HG03280 (cell line): ENCODE measurements around the gene UFSP2.

Experiments used
- ATAC-seq: cut with Tn5 transposase; IDR thresholded peaks from one replicate; pipeline ENCODE4 v1.9.1; 2021; ENCODE audit warnings: mild to moderate bottlenecking, moderate library complexity; ENCODE audit not compliant: unreplicated experiment

Gene UFSP2

GRCh38 chr4:185426960-185427688, 1.4 kb upstream of the UFSP2 start:
- no peak for ATAC-seq

DNA sequence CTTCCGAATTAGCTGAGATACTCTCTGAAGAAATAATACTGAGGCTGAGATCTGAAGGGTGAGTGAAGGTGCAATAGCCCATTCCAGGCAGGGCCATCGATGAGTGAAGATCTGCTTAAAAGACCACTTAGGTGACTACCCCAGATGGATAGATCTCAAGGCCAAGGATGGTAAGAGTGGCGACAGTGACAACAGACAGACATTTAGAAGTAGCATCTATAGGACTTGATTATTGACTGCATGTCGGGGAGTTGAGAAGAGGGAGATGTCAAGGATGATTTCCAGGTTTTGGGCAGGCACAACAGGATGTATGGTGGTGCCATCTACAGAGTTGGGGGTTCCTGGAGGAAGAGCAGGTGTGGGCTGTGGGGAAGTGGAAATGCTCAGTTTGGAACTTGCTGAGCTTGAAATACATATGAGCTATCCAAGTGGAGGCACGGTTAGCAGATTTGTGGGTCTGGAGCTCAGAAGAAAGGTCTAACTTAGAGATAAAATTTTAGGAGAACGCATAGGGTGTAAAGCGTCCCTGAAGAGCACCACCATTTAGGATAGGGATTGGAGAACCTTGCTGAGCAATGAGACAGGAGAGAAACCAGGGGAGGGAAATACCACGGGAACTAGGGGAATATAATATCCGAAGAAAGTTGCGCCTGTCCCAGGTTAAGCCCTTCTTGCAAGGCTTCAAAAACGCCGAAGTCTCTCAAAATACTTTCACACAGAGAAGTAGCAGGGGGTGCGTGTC, 688 bp downstream of the UFSP2 start:
- ATAC-seq: no peak

DNA sequence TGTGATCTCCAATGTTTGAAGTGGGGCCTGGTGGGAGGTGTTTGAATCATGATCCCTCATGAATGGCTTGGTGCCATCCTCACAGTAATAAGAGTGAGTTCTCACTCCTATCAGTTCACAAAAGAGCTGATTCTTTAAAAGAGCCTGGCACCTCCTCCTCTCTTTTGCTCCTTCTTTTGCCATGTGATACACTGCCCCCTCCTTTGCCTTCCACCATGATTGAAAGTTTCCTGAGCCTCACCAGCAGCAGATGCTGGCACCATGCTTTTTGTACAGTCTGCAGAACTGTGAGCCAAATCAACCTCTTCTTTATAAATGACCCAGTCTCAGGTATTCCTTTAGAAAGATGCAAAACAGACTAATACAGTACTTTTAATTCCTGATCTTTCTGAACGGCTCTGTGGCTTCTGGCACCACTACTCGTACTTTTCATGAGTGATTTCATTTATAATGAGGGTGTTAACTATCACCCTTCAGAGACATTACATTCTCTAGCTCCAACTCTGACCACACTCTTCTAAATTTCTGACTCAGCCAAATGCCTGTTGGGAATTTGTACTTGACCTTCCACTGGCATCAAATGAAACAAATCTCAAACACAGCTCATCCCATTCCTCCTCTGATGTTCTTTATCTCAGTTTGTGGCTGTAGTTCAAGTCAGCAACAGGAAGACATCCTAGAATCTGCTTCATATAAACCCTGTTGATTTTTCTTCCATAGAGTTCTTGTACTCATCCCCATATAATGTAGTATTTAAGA, 4.2 kb downstream of the UFSP2 start:
- ATAC-seq: no peak

- no peak for ATAC-seq
These were observed 8.8 kb downstream of the UFSP2 start for GRCh38 chr4:185416955-185417354.

DNA sequence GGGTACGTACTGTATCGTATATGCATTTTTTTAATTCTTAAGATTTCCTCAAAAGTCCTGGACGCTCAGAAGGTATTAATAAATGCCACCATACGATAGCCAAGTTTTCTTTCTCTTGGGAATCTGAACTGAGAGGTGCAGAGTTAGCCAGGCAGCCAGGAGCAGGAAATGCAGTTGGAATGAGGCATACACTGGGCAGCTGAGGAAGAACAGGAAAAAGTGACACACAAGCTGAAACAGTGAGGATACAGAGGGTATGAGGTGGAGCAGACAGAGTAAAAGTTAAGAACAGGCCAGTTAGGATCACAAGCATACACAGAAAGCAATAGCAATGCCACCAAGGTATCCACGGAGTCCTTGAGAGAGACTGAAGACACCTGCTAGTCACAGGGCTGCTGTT, 13.4 kb downstream of the UFSP2 start:
- no peak for ATAC-seq

DNA sequence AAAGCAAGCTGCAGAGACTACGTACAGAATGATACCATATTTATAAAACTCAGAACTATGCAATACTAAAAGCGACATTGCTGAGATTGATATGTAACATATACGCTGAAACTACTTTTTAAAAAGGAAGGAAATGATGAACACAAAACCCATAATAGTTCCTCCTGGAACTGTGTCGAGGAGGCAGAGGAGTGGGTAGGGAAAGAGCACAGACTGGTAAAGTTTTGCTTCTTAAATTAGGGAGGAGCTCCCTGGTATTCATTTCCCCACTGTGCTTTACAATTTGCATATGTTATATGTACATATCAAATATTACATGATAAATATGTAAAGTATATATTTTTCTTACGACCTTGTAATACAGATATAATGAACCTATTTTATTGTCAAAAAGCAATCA, 13.9 kb downstream of the UFSP2 start:
- ATAC-seq: no peak

- no peak for ATAC-seq
These were observed 17.3 kb downstream of the UFSP2 start for GRCh38 chr4:185408432-185408831.

GRCh38 chr4:185405296-185405999, 20.3 kb downstream of the UFSP2 start:
- peak; percentile 53 for ATAC-seq

DNA sequence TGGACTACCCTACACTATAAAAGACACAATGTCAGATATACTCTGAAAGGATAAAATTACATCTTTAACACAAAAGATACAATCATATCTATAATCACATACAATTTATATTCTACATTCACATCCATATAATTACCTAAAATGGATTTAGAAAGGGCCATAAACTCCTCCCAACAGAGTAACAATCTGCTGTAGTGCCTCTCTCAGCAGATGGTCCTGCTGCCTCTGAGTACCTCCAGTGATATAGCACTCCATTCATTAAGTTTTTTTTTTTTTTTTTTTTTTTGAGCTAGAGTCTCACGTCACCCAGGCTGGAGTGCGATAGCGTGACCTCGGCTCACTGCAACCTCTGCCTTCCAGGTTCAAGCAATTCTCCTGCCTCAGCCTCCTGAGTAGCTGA, 21.7 kb downstream of the UFSP2 start:
- no peak for ATAC-seq

GRCh38 chr4:185399466-185399865, 26.3 kb downstream of the UFSP2 start:
- no peak for ATAC-seq

- no peak for ATAC-seq
These were observed 27.1 kb downstream of the UFSP2 start for GRCh38 chr4:185398618-185399017.

DNA sequence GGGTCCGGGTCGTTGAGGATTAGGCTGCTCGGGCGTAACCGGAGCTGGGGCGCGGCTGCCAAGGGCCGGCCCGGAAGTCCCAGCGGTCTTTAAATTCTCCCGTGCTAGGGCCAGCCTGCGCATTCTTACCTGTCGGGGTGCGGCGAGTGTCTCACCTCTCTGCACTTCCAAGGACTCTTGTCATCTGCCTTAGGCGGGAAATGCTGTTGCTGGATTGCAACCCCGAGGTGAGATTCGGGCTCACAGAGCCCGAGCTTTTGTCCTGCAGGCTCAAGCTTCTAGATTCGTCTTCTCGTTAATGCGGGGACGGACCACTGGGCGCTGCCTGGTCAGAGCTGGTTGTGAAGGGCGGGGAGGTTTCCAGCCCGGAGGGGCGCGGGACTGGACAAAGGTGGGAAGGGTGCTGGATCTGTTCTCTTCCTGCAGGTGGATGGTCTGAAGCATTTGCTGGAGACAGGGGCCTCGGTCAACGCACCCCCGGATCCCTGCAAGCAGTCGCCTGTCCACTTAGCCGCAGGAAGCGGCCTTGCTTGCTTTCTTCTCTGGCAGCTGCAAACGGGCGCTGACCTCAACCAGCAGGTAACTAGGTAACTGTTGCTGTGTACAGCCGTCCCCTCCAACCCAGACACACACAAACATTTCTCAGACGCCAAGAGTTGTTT, 28.9 kb downstream of the UFSP2 start, which contains the start of gene ANKRD37:
Gene ANKRD37, plus strand, starts transcription at position 118 of the 662 bp plus-strand sequence. Its CDS starts 83 bp downstream, at position 201.
- no peak for ATAC-seq

- ATAC-seq: peak; percentile 80
These were observed 29.6 kb downstream of the UFSP2 start for GRCh38 chr4:185395956-185396723.

- no peak for ATAC-seq
These were observed 30.4 kb downstream of the UFSP2 start, which contains the start of gene LRP2BP for GRCh38 chr4:185395238-185395955. LRP2BP (minus strand) TSS chr4:185395924; CDS start chr4:185378186, 17,738 bp downstream.

- no peak for ATAC-seq
These were observed 31.1 kb downstream of the UFSP2 start for GRCh38 chr4:185394568-185395237.

DNA sequence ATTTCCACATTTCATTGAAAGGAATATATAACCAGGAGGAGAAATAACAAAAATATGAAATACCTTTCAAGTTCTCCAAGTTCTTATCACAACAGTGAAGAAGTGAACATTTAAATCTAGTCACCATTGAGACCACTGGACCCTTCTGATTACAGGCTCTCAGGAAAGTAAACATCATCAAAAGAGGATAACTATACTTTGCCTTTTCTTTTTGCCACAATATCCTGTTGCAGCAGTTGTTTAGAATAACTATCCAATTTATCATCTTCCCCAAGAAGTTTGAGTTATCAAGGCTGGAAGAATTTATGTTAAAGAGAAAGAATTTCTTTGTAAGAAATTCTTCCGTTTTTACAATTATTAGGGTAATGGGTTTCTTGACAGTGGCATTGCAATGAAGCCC, 33.6 kb downstream of the UFSP2 start:
- no peak for ATAC-seq

DNA sequence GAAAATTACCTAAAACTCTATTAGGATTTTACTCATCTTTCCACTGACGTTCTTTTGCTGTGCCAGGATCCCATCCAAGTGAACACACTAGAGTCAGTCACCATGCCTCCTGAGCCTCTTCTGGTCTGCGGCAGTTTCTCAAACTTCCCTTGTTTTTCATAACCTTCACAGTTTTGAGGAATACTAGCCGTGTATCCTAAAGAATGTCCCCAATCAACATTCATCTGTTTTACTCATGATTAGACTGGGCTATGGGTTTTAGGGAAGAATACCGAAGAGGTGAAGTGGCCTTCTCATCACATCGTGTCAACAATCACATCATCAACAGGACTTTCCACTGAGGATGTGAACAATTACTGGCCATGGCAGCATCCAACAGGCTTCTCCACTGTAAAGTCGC, 34.8 kb downstream of the UFSP2 start:
- no peak for ATAC-seq

GRCh38 chr4:185387957-185388356, 37.8 kb downstream of the UFSP2 start:
- ATAC-seq: no peak
